IMR-90 (cell line): Measurements from ENCODE around the gene HPCAL4. TPM values are rescaled to one million over a fixed set of nuclear protein-coding genes. Genes with fewer than 3 reads are reported as not detected.

Experiments used
- ATAC-seq: fragments of 200-7000 bp; cut with Tn5 transposase; 2 replicates; pipeline ENCODE4 v1.9.1; 2020; ENCODE audit warnings: low read depth, mild to moderate bottlenecking, moderate library complexity
- BruUV-seq: library from RNA; stranded (reverse); fragments of 400-500 nt; replicated peaks from 2 replicates; lab custom pipeline; 2021; lab: Mats Ljungman, UMichigan
- CTCF ChIA-PET: fragments of 300-600 bp; formaldehyde crosslinking; extraction: SDS; loops from one replicate; lab custom pipeline; 2021; ENCODE audit warnings: antibody characterized with exemption; lab: Yijun Ruan, JAX
- POLR2A ChIA-PET: fragments of 300-600 bp; sonication (Branson Sonifier 250); formaldehyde crosslinking; loops from one replicate; lab custom pipeline; 2022; ENCODE audit warnings: antibody characterized with exemption; ENCODE audit not compliant: unreplicated experiment; lab: Charles Lee
- DNase-seq: peaks from one replicate; pipeline ENCODE4 v3.0.0; 2013
- H2AFZ ChIP-seq: replicated peaks from 2 replicates; pipeline ENCODE3; 2013; ENCODE audit warnings: low read length, mild to moderate bottlenecking; ENCODE audit not compliant: poor library complexity
- H2AK5ac ChIP-seq: 2 replicates; pipeline ENCODE4 v1.6.1; 2013; ENCODE audit warnings: low read depth, low read length, inconsistent platforms
- H2AK9ac ChIP-seq: replicated peaks from 2 replicates; pipeline ENCODE3; 2013; ENCODE audit warnings: mild to moderate bottlenecking, low read depth, low read length, moderate library complexity; ENCODE audit not compliant: poor library complexity
- H2BK120ac ChIP-seq: 2 replicates; pipeline ENCODE4 v1.6.1; 2013; ENCODE audit warnings: low read depth, low read length, inconsistent platforms
- H2BK15ac ChIP-seq: 3 replicates; pipeline ENCODE4 v1.6.1; 2013; ENCODE audit warnings: low read depth, low read length, inconsistent platforms
- H2BK20ac ChIP-seq: 2 replicates; pipeline ENCODE4 v1.6.1; 2013; ENCODE audit warnings: low read depth, mild to moderate bottlenecking, inconsistent platforms, low read length, moderate library complexity
- H2BK5ac ChIP-seq: 2 replicates; pipeline ENCODE4 v1.6.1; 2013; ENCODE audit warnings: mild to moderate bottlenecking, low read depth, low read length, inconsistent platforms; ENCODE audit not compliant: poor library complexity, severe bottlenecking
- H3K14ac ChIP-seq: replicated peaks from 2 replicates; pipeline ENCODE4 v1.6.1; 2013; ENCODE audit warnings: low read depth, low read length, inconsistent platforms
- H3K18ac ChIP-seq: 2 replicates; pipeline ENCODE4 v1.6.1; 2013; ENCODE audit warnings: low read depth, low read length, control low read depth
- H3K23ac ChIP-seq: 2 replicates; pipeline ENCODE4 v1.6.1; 2013; ENCODE audit warnings: low read depth, low read length, inconsistent platforms
- H3K27ac ChIP-seq: 2 replicates; pipeline ENCODE4 v1.5.1; 2013; ENCODE audit warnings: mild to moderate bottlenecking, control low read depth, low read length; ENCODE audit not compliant: insufficient read depth
- H3K27me3 ChIP-seq: 2 replicates; pipeline ENCODE4 v1.6.1; 2013; ENCODE audit warnings: low read length; ENCODE audit not compliant: control insufficient read depth, insufficient read depth
- H3K36me3 ChIP-seq: 2 replicates; pipeline ENCODE4 v1.6.1; 2013; ENCODE audit warnings: low read length, mixed read lengths; ENCODE audit not compliant: control insufficient read depth, insufficient read depth
- H3K4ac ChIP-seq: 2 replicates; pipeline ENCODE4 v1.6.1; 2013; ENCODE audit warnings: low read depth, low read length, inconsistent platforms
- H3K4me1 ChIP-seq: 2 replicates; pipeline ENCODE4 v1.6.1; 2013; ENCODE audit warnings: low read length, mixed read lengths; ENCODE audit not compliant: control insufficient read depth, insufficient read depth
- H3K4me2 ChIP-seq: 2 replicates; pipeline ENCODE4 v1.6.1; 2013; ENCODE audit warnings: low read depth, mild to moderate bottlenecking, control low read depth, low read length, moderate library complexity
- H3K4me3 ChIP-seq: 2 replicates; pipeline ENCODE4 v1.5.1; 2013; ENCODE audit warnings: low read depth, mild to moderate bottlenecking, control low read depth, low read length, moderate library complexity; ENCODE audit not compliant: insufficient read depth
- H3K56ac ChIP-seq: 2 replicates; pipeline ENCODE4 v1.6.1; 2013; ENCODE audit warnings: low read length, inconsistent platforms; ENCODE audit not compliant: insufficient read depth; ENCODE audit errors: extremely low read depth
- H3K79me1 ChIP-seq, 2 experiments: 2 replicates each; pipeline ENCODE4 v1.6.1; 2013; ENCODE audit warnings: low read length in 2 of 2, inconsistent platforms in 1 of 2, low read depth in 1 of 2
- H3K9ac ChIP-seq: 2 replicates; pipeline ENCODE4 v1.6.1; 2013; ENCODE audit warnings: low read depth, low read length, control low read depth
- H3K9me1 ChIP-seq: 2 replicates; pipeline ENCODE4 v1.6.1; 2013; ENCODE audit warnings: low read length, inconsistent platforms; ENCODE audit not compliant: insufficient read depth
- H3K9me3 ChIP-seq: 2 replicates; pipeline ENCODE4 v1.6.1; 2013; ENCODE audit warnings: low read length; ENCODE audit not compliant: control insufficient read depth, insufficient read depth
- H4K20me1 ChIP-seq: 2 replicates; pipeline ENCODE4 v1.6.1; 2013; ENCODE audit warnings: low read length, inconsistent platforms; ENCODE audit not compliant: insufficient read depth
- H4K5ac ChIP-seq: 2 replicates; pipeline ENCODE4 v1.6.1; 2013; ENCODE audit warnings: mild to moderate bottlenecking, low read depth, low read length, control low read depth
- H4K8ac ChIP-seq, 2 experiments: 2 replicates each; pipeline ENCODE4 v1.6.1; 2013; ENCODE audit warnings: low read depth in 2 of 2, low read length in 2 of 2, control low read depth in 1 of 2, inconsistent platforms in 1 of 2
- H4K91ac ChIP-seq: 2 replicates; pipeline ENCODE4 v1.6.1; 2013; ENCODE audit warnings: low read depth, low read length, inconsistent platforms; ENCODE audit not compliant: insufficient read depth
- BHLHE40 ChIP-seq: fragments of 150-350 bp; IDR thresholded peaks from 2 replicates; pipeline ENCODE4 v1.6.1; 2016; ENCODE audit warnings: mild to moderate bottlenecking, low read depth, low read length
- FOS ChIP-seq: fragments of 150-350 bp; IDR thresholded peaks from 2 replicates; pipeline ENCODE4 v1.6.1; 2016; ENCODE audit warnings: low read depth, low read length
- MAFK ChIP-seq: IDR thresholded peaks from 2 replicates; pipeline ENCODE4 v1.6.1; 2012; ENCODE audit warnings: low read depth, low read length, improper control_type of control experiment
- MAZ ChIP-seq: IDR thresholded peaks from 2 replicates; pipeline ENCODE4 v1.6.1; 2012; ENCODE audit warnings: low read depth, mild to moderate bottlenecking, low read length, improper control_type of control experiment, moderate library complexity, borderline replicate concordance
- MXI1 ChIP-seq: IDR thresholded peaks from 2 replicates; pipeline ENCODE4 v1.6.1; 2012; ENCODE audit warnings: low read depth, mild to moderate bottlenecking, low read length, moderate library complexity, borderline replicate concordance
- NFE2L2 ChIP-seq: fragments of 150-350 bp; IDR thresholded peaks from 2 replicates; pipeline ENCODE4 v1.6.1; 2016; ENCODE audit warnings: low read depth, mild to moderate bottlenecking, low read length
- RAD21 ChIP-seq: IDR thresholded peaks from 2 replicates; pipeline ENCODE4 v1.6.1; 2012; ENCODE audit warnings: low read length, improper control_type of control experiment
- RCOR1 ChIP-seq: IDR thresholded peaks from 2 replicates; pipeline ENCODE4 v1.6.1; 2012; ENCODE audit warnings: mild to moderate bottlenecking, low read length, improper control_type of control experiment; ENCODE audit not compliant: insufficient replicate concordance
- RFX5 ChIP-seq: IDR thresholded peaks from 2 replicates; pipeline ENCODE4 v1.8.0; 2012; ENCODE audit warnings: low read depth, mild to moderate bottlenecking, low read length, moderate library complexity
- SMC3 ChIP-seq: fragments of 150-350 bp; IDR thresholded peaks from 2 replicates; pipeline ENCODE4 v1.6.1; 2016; ENCODE audit warnings: low read depth, mild to moderate bottlenecking, antibody characterized with exemption, low read length, moderate library complexity
- USF2 ChIP-seq: fragments of 150-350 bp; IDR thresholded peaks from 2 replicates; pipeline ENCODE4 v1.6.1; 2017; ENCODE audit warnings: mild to moderate bottlenecking, antibody characterized with exemption, low read length, low read depth
- WGBS, 2 experiments: methylation state at CpG; one replicate each; pipeline versions ENCODE4 v1.1.5 to v1.1.7; 2013; ENCODE audit warnings: missing lambda C conversion rate in 2 of 2; ENCODE audit not compliant: insufficient read length in 1 of 2; ENCODE audit errors: extremely low coverage in 2 of 2; 5-methylcytosine and 5-hydroxymethylcytosine counted together
- dilution Hi-C: fragments of 300-500 bp; cut with HindIII; formaldehyde crosslinking; loops from one replicate; pipeline ENCODE4 v1.14.3; 2018; ENCODE audit warnings: low sequenced_read_pairs; ENCODE audit not compliant: unreplicated experiment
- in situ Hi-C: fragments of 300-500 bp; cut with MboI; formaldehyde crosslinking; loops from 3 replicates; pipeline ENCODE4 v1.14.3; 2019; ENCODE audit warnings: low sequenced_read_pairs, inconsistent platforms, mixed read lengths
- intact Hi-C: fragments of 100-400 bp; cut with micrococcal nuclease; formaldehyde crosslinking; loops from 2 replicates; pipeline ENCODE4 v1.10.0; 2022
- polyA plus RNA-seq, 3 experiments: library from polyadenylated mRNA; depleted of rRNA; stranded (reverse); fragments of >200 nt; gene quantifications; 2 replicates each; pipeline ENCODE4 v1.2.3, GENCODE V29; 2012; ENCODE audit warnings: low replicate concordance in 1 of 3
- total RNA-seq: library from RNA; depleted of rRNA; stranded (reverse); fragments of >200 nt; gene quantifications from 2 replicates; pipeline ENCODE4 v1.2.3, GENCODE V29; 2012

Gene HPCAL4
- total and polyA plus RNA-seq, 2 of the 4 experiments (the other 2 are of a cell fraction): 0.02 TPM; not detected in 1

DNA sequence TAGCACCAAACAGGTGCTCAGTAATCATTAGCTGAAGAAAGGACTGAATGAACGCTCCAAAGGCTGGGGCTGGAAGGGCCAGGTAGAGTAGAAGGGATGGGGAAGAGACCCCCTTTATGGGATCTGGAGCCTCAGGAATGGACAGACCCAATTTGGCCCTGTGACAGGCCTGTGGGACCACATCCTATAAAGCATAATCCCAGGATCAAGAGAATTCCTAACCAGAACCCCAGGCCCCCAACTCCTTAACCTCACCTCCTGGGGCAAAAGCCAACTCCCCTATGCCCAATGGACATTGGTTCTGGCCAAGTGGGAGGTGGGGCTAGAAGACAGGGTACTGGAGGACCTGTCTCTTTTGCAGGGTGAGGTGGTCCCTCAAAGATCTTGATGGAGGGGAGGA lies 9.2 kb downstream of the HPCAL4 start:
- Histone ChIP-seq H4K91ac (no peak overlapping the region), H3K27ac (no peak overlapping the region), H2AK5ac (no peak overlapping the region), H3K4me3 (no peak overlapping the region), H3K23ac (no peak overlapping the region; the same call in 1 of the 2 replicates), H2AK9ac (no peak overlapping the region), H3K9me3 (peaks cover 4% of the 10 kb centered on the region), H3K27me3 (peaks cover 82% of the 10 kb centered on the region), H4K5ac (no peak overlapping the region), H3K4me2 (no peak overlapping the region), H2BK20ac (no peak overlapping the region), H3K79me1 (no peaks in the 10 kb centered on the region), H3K18ac (no peak overlapping the region), H3K56ac (no peak overlapping the region), H3K4ac (no peak overlapping the region), H2BK15ac (no peak overlapping the region), H3K36me3 (no peaks in the 10 kb centered on the region), H3K14ac (no peak overlapping the region), H2BK120ac (no peak overlapping the region), H2AFZ (no peak overlapping the region), H4K8ac (no peak overlapping the region), H3K9ac (no peak overlapping the region), H3K9me1 (peaks cover 4% of the 10 kb centered on the region; the same call in 1 of the 2 replicates), H4K20me1 (no peaks in the 10 kb centered on the region), H3K4me1 (no peaks in the 10 kb centered on the region), H2BK5ac (no peak overlapping the region)
- intact Hi-C loops (no loop called here), dilution Hi-C loops (no loop called here), in situ Hi-C loops (no loop called here)
- BruUV-seq: no TSS peak
- ATAC-seq: no peak
- no CpG with 5 or more reads among the region's 1 CpG for WGBS, 2 experiments
- ChIA-PET CTCF (no interaction called here), POLR2A (no interaction called here)
- DNase-seq: no peak
- TF ChIP-seq NFE2L2: no peak
- no peak for TF ChIP-seq FOS
- TF ChIP-seq RAD21: no peak
- no peak for TF ChIP-seq BHLHE40
- TF ChIP-seq MAZ: no peak
- no peak for TF ChIP-seq MXI1
- TF ChIP-seq RCOR1: no peak
- no peak for TF ChIP-seq MAFK
- TF ChIP-seq USF2: no peak
- TF ChIP-seq RFX5: no peak
- no peak for TF ChIP-seq SMC3
